Measurements from ENCODE around the gene LSP1. TPM values are rescaled to one million over a fixed set of nuclear protein-coding genes. Genes with fewer than 3 reads are reported as not detected.

Gene LSP1
- total and polyA plus RNA-seq, 2 of the 13 experiments (the other 11 are each of a cell fraction or from before 2014, with no cell fraction given), result 0.59 to 1.00 TPM

DNA sequence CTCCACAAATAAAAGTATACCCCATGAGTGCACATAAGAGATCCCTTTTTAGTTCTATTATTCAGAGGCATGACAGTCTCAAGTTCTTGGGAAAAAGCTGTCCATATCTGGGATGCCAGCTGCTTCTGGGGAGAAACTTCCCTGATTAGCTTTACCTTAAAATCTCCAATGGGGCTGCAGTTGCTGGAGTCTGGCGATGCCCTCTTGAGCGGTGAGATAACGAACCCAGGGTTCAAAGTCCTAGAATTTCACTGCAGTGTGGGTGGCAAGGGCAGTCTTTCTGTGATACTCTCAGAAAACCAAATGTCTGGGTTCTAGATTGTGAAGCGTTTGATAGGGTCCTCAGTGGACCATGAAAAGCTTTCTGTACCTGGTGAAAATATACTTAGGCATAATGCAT is 46.2 kb downstream of the LSP1 start:
- Histone ChIP-seq H3K4me1 (ENCODE audit: insufficient read depth, low read length) (peaks cover 9% of the 10 kb centered on the region), H3K9me3 (ENCODE audit: low read length) (no peaks in the 10 kb centered on the region), H3K4me2 (ENCODE audit: low read depth, low read length) (no peak overlapping the region), H3K9ac (ENCODE audit: insufficient read depth, low read depth, low read length) (no peak overlapping the region), H3K79me2 (ENCODE audit: insufficient read depth, low read length) (no peaks in the 10 kb centered on the region), H4K20me1 (ENCODE audit: insufficient read depth, low read length) (no peaks in the 10 kb centered on the region), H3K36me3 (replicated peaks in 1 of 2; ENCODE audit: control insufficient read depth in 1 of 2, insufficient read depth in 2 of 2, low read length in 2 of 2) (no peaks in the 10 kb centered on the region), H3K27ac (ENCODE audit: extremely low read length, insufficient read depth, low read length) (no peak overlapping the region), H3K27me3 (ENCODE audit: control insufficient read depth in 1 of 2, insufficient read depth in 2 of 2, low read length in 2 of 2) (peaks cover 0 to 41% of the 10 kb centered on the region in 2 experiments; a peak in 2 of 5 replicates), H2AFZ (ENCODE audit: low read length) (no peak overlapping the region), H3K4me3 (replicated peaks in 1 of 3; ENCODE audit: insufficient read depth in 1 of 3, low read depth in 2 of 3, low read length in 3 of 3) (no peak overlapping the region)
- DNase-seq (ENCODE audit: low spot score) (no peak), FAIRE-seq (no peak), ATAC-seq (no peak)
- CTCF ChIA-PET (ENCODE audit: low intra/inter-chr PET ratio, low total read pairs), result no interaction called here
- POLR2A ChIA-PET, result interaction anchor here (0.8 kb wide), 1 partner anchor 49 kb away, joined by 3 read pairs; no protein-coding TSS in a partner anchor
- WGBS (ENCODE audit: low lambda C conversion rate), result 0% methylated on average over 4 of the region's 4 CpGs
- BruUV-seq (replicated peaks), result no TSS peak
- peak; percentile 41; the same call in 1 of the 2 replicates for TF ChIP-seq HNF4A (CRISPR knock-in tag; IDR thresholded peaks at IDR 0.05)
- TF ChIP-seq, protein P1, sequence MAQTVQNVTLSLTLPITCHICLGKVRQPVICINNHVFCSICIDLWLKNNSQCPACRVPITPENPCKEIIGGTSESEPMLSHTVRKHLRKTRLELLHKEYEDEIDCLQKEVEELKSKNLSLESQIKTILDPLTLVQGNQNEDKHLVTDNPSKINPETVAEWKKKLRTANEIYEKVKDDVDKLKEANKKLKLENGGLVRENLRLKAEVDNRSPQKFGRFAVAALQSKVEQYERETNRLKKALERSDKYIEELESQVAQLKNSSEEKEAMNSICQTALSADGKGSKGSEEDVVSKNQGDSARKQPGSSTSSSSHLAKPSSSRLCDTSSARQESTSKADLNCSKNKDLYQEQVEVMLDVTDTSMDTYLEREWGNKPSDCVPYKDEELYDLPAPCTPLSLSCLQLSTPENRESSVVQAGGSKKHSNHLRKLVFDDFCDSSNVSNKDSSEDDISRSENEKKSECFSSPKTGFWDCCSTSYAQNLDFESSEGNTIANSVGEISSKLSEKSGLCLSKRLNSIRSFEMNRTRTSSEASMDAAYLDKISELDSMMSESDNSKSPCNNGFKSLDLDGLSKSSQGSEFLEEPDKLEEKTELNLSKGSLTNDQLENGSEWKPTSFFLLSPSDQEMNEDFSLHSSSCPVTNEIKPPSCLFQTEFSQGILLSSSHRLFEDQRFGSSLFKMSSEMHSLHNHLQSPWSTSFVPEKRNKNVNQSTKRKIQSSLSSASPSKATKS (CRISPR knock-in tag; IDR thresholded peaks at IDR 0.05), result no peak
- in situ Hi-C loops (cut with HindIII; ENCODE audit: extremely low pct_ligation_motif_present, low pct_unique_long_range_greater_than_20kb) (no loop called here), intact Hi-C loops (cut with micrococcal nuclease; ENCODE audit: unreplicated experiment) (no loop called here)

DNA sequence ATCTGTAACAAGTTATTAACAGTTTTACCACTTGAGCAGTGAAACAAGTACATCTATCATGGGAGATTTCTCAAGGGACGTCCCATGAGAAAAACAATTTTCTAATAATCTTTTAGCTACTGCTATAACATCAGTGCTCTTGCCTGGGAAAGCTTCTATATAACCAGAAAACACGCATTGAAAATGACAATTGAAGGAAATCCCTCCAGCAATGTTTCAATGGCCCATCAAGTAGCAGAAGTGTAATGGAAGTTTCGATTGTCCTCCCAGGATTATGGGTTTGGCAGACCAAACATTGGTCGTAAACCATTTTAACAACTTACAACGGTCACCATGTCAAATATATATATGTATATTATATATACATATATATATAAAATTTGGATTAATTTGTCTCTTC is 46.8 kb downstream of the LSP1 start:
- no peak for ATAC-seq
- Histone ChIP-seq H3K27me3 (ENCODE audit: control insufficient read depth in 1 of 2, insufficient read depth in 2 of 2, low read length in 2 of 2) (peaks cover 0 to 39% of the 10 kb centered on the region in 2 experiments; a peak in 2 of 5 replicates), H3K4me1 (ENCODE audit: insufficient read depth, low read length) (peaks cover 9% of the 10 kb centered on the region), H2AFZ (ENCODE audit: low read length) (no peak overlapping the region), H3K4me2 (ENCODE audit: low read depth, low read length) (no peak overlapping the region), H3K79me2 (ENCODE audit: insufficient read depth, low read length) (no peaks in the 10 kb centered on the region), H3K9ac (ENCODE audit: insufficient read depth, low read depth, low read length) (no peak overlapping the region), H3K4me3 (replicated peaks in 1 of 3; ENCODE audit: insufficient read depth in 1 of 3, low read depth in 2 of 3, low read length in 3 of 3) (no peak overlapping the region), H3K27ac (ENCODE audit: extremely low read length, insufficient read depth, low read length) (no peak overlapping the region), H4K20me1 (ENCODE audit: insufficient read depth, low read length) (no peaks in the 10 kb centered on the region), H3K9me3 (ENCODE audit: low read length) (no peaks in the 10 kb centered on the region), H3K36me3 (replicated peaks in 1 of 2; ENCODE audit: control insufficient read depth in 1 of 2, insufficient read depth in 2 of 2, low read length in 2 of 2) (no peaks in the 10 kb centered on the region)
- WGBS (ENCODE audit: low lambda C conversion rate), result 56% methylated on average over 5 of the region's 5 CpGs
- ChIA-PET POLR2A (no interaction called here), CTCF (ENCODE audit: low intra/inter-chr PET ratio, low total read pairs) (no interaction called here)
- in situ Hi-C loops (cut with HindIII; ENCODE audit: extremely low pct_ligation_motif_present, low pct_unique_long_range_greater_than_20kb), result no loop called here
- BruUV-seq (replicated peaks), result no TSS peak
- no peak for TF ChIP-seq ZFY (CRISPR knock-in tag; IDR thresholded peaks at IDR 0.05)
- TF ChIP-seq JUND (CRISPR knock-in tag; IDR thresholded peaks at IDR 0.05), result no peak
- no peak for DNase-seq (ENCODE audit: low spot score)
- intact Hi-C loops (cut with micrococcal nuclease; ENCODE audit: unreplicated experiment), result no loop called here
- no peak for FAIRE-seq

Measured in HepG2 (cell line).